Skeletal muscle tissue (tissue), 4 donors: ENCODE data around the gene PLA2G4F. TPM values are rescaled to one million over a fixed set of nuclear protein-coding genes. Genes with fewer than 3 reads are reported as not detected.

Source experiments
- H3K27ac ChIP-seq: one replicate; pipeline ENCODE4 v1.7.0; 2013; ENCODE audit warnings: mild to moderate bottlenecking, low read depth, low read length, inconsistent platforms
- H3K27me3 ChIP-seq, 3 donors: one replicate each; pipeline ENCODE4 v1.7.0; 2013; ENCODE audit warnings: low read length in 3 of 3; ENCODE audit not compliant: control insufficient read depth in 3 of 3, insufficient read depth in 3 of 3
- H3K36me3 ChIP-seq, 3 donors: one replicate each; pipeline ENCODE4 v1.7.0; 2013; ENCODE audit warnings: low read length in 3 of 3; ENCODE audit not compliant: control insufficient read depth in 3 of 3, insufficient read depth in 3 of 3
- H3K4me1 ChIP-seq, 3 donors: one replicate each; pipeline ENCODE4 v1.7.0; 2013; ENCODE audit warnings: low read length in 3 of 3, mild to moderate bottlenecking in 3 of 3; ENCODE audit not compliant: control insufficient read depth in 3 of 3, insufficient read depth in 3 of 3
- H3K4me3 ChIP-seq, 3 donors: one replicate each; pipeline ENCODE4 v1.7.0; 2013; ENCODE audit warnings: low read length in 3 of 3
- H3K9ac ChIP-seq, 3 donors: one replicate each; pipeline ENCODE4 v1.7.0; 2013; ENCODE audit warnings: low read length in 3 of 3, mild to moderate bottlenecking in 3 of 3, moderate library complexity in 2 of 3, low read depth in 1 of 3
- H3K9me3 ChIP-seq, 3 donors: one replicate each; pipeline ENCODE4 v1.7.0; 2013; ENCODE audit warnings: low read length in 3 of 3; ENCODE audit not compliant: control insufficient read depth in 3 of 3
- total RNA-seq: library from RNA; depleted of rRNA; stranded (reverse); fragments of >200 nt; gene quantifications from one replicate; pipeline ENCODE4 v1.2.3, GENCODE V29; 2014
- donor health status: Osteomylitis.

PLA2G4F gene
- total RNA-seq, 1 donor from 2014 or later, result not detected

- Histone ChIP-seq H3K36me3 (peaks cover 34 to 71% (median 63%) of the 10 kb centered on the region in 3 donors), H3K9me3 (no peaks in the 10 kb centered on the region), H3K27ac (no peak overlapping the region), H3K27me3 (no peaks in the 10 kb centered on the region), H3K9ac (no peak overlapping the region), H3K4me1 (no peaks in the 10 kb centered on the region), H3K4me3 (no peak overlapping the region)
Measured at GRCh38 chr15:42185801-42186200, 29.4 kb upstream of the PLA2G4F start.

GRCh38 chr15:42184736-42185135 lies 28.3 kb upstream of the PLA2G4F start:
- H3K4me1 ChIP-seq, result no peaks in the 10 kb centered on the region
- no peak overlapping the region for H3K27ac ChIP-seq
- no peak overlapping the region for H3K4me3 ChIP-seq
- H3K9me3 ChIP-seq, result no peaks in the 10 kb centered on the region
- no peaks in the 10 kb centered on the region for H3K27me3 ChIP-seq
- H3K9ac ChIP-seq, result no peak overlapping the region
- H3K36me3 ChIP-seq, result peaks cover 28 to 68% (median 59%) of the 10 kb centered on the region in 3 donors

GRCh38 chr15:42184296-42184695 lies 27.9 kb upstream of the PLA2G4F start:
- no peak overlapping the region for H3K4me3 ChIP-seq
- no peak overlapping the region for H3K27ac ChIP-seq
- no peaks in the 10 kb centered on the region for H3K9me3 ChIP-seq
- H3K4me1 ChIP-seq, result no peaks in the 10 kb centered on the region
- no peaks in the 10 kb centered on the region for H3K27me3 ChIP-seq
- H3K9ac ChIP-seq, result no peak overlapping the region
- H3K36me3 ChIP-seq, result peaks cover 28 to 68% (median 60%) of the 10 kb centered on the region in 3 donors

- Histone ChIP-seq H3K9ac (no peak overlapping the region), H3K9me3 (no peaks in the 10 kb centered on the region), H3K4me1 (no peaks in the 10 kb centered on the region), H3K27me3 (no peaks in the 10 kb centered on the region), H3K36me3 (peaks cover 30 to 62% (median 55%) of the 10 kb centered on the region in 3 donors), H3K27ac (no peak overlapping the region), H3K4me3 (no peak overlapping the region)
Measured at GRCh38 chr15:42182961-42183360, 26.5 kb upstream of the PLA2G4F start.

- H3K4me3 ChIP-seq, result no peak overlapping the region
- no peak overlapping the region for H3K9ac ChIP-seq
- H3K27me3 ChIP-seq, result no peaks in the 10 kb centered on the region
- H3K4me1 ChIP-seq, result no peaks in the 10 kb centered on the region
- no peak overlapping the region for H3K27ac ChIP-seq
- H3K36me3 ChIP-seq, result peaks cover 24 to 60% (median 51%) of the 10 kb centered on the region in 3 donors
- H3K9me3 ChIP-seq, result no peaks in the 10 kb centered on the region
Measured at GRCh38 chr15:42182328-42182886, 26.0 kb upstream of the PLA2G4F start.

- no peaks in the 10 kb centered on the region for H3K9me3 ChIP-seq
- H3K27ac ChIP-seq, result no peak overlapping the region
- no peak overlapping the region for H3K4me3 ChIP-seq
- H3K9ac ChIP-seq, result no peak overlapping the region
- H3K4me1 ChIP-seq, result no peaks in the 10 kb centered on the region
- H3K36me3 ChIP-seq, result peaks cover 14 to 47% (median 42%) of the 10 kb centered on the region in 3 donors
- no peaks in the 10 kb centered on the region for H3K27me3 ChIP-seq
Measured at GRCh38 chr15:42178056-42178455, 21.6 kb upstream of the PLA2G4F start.

- peaks cover 25 to 62% (median 55%) of the 10 kb centered on the region in 3 donors for H3K36me3 ChIP-seq
- no peaks in the 10 kb centered on the region for H3K27me3 ChIP-seq
- H3K27ac ChIP-seq, result no peak overlapping the region
- H3K4me1 ChIP-seq, result no peaks in the 10 kb centered on the region
- H3K9ac ChIP-seq, result no peak overlapping the region
- no peaks in the 10 kb centered on the region for H3K9me3 ChIP-seq
- no peak overlapping the region for H3K4me3 ChIP-seq
Measured at GRCh38 chr15:42175671-42176070, 19.2 kb upstream of the PLA2G4F start.

- Histone ChIP-seq H3K9me3 (no peaks in the 10 kb centered on the region), H3K4me1 (no peaks in the 10 kb centered on the region), H3K27me3 (no peaks in the 10 kb centered on the region), H3K9ac (no peak overlapping the region), H3K27ac (no peak overlapping the region), H3K4me3 (no peak overlapping the region), H3K36me3 (peaks cover 36 to 60% (median 56%) of the 10 kb centered on the region in 3 donors)
Measured at GRCh38 chr15:42172475-42172874, 16.0 kb upstream of the PLA2G4F start.

- Histone ChIP-seq H3K9me3 (no peaks in the 10 kb centered on the region), H3K9ac (no peak overlapping the region), H3K4me3 (no peak overlapping the region), H3K36me3 (peaks cover 43 to 62% (median 59%) of the 10 kb centered on the region in 3 donors), H3K27ac (no peak overlapping the region), H3K27me3 (no peaks in the 10 kb centered on the region), H3K4me1 (no peaks in the 10 kb centered on the region)
Measured at GRCh38 chr15:42171795-42172194, 15.4 kb upstream of the PLA2G4F start.

GRCh38 chr15:42171122-42171521 lies 14.7 kb upstream of the PLA2G4F start:
- no peak overlapping the region for H3K9ac ChIP-seq
- peaks cover 50 to 67% (median 66%) of the 10 kb centered on the region in 3 donors for H3K36me3 ChIP-seq
- no peaks in the 10 kb centered on the region for H3K4me1 ChIP-seq
- no peak overlapping the region for H3K4me3 ChIP-seq
- no peaks in the 10 kb centered on the region for H3K9me3 ChIP-seq
- H3K27me3 ChIP-seq, result no peaks in the 10 kb centered on the region
- H3K27ac ChIP-seq, result no peak overlapping the region
